ENCODE measurements around the gene FAM169A.
"Not testable (repeated sequence)": the region's sequence is repeated elsewhere in the genome, so short reads cannot be mapped to it uniquely, and the experiment has no call there.

FAM169A gene

GRCh38 chr5:74866596-74867162 is 492 bp upstream of the FAM169A start:
- DNase-seq: no peak

DNA sequence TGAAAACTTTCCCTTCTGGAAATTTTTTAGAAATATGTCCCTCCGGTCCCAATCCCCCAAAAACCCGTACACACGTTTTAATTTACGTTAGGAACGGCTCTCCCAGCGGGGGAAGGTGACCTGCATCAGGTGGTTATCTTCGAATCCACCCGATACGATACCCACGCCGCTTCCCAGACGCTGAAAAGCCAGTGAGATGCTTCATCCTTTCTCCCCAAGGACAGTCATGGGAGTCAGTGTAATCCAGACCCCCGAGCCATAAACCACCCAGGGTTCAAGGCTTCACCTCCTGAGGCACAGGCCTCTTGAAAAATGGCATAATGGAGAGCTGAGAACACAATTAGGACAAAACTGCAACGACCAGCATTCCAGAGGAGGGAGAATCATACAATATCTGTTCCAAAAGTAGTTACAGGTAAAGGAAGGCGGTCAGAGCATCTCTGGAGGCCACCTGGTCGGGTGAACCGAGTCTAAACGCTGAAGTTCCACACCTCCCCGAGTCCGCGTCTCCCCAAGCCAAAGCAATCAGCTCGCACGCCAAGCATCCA is 857 bp downstream of the FAM169A start:
- DNase-seq: no peak

DNA sequence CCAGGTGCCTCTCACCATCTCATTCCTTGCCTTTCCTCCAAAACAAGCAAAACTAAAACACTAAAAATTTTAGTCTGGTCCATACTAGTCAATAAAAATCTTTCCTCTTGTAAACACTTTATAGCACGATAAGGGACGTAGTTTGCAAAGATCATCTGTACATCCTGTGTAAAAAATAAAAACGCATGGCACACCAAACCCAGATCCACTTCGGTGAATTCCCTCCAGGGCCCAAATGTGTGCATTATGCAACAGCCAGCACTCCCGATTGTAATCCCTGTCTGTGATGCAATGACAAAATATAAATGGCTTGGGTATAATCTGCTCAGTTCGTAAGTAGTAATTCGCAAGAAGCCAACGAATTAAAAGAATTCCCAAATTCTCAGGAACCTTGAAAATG is 1.4 kb downstream of the FAM169A start:
- no peak for DNase-seq

GRCh38 chr5:74863726-74864125 is 2.5 kb downstream of the FAM169A start:
- DNase-seq: no peak

GRCh38 chr5:74862221-74862620 is 4.0 kb downstream of the FAM169A start:
- no peak for DNase-seq

DNA sequence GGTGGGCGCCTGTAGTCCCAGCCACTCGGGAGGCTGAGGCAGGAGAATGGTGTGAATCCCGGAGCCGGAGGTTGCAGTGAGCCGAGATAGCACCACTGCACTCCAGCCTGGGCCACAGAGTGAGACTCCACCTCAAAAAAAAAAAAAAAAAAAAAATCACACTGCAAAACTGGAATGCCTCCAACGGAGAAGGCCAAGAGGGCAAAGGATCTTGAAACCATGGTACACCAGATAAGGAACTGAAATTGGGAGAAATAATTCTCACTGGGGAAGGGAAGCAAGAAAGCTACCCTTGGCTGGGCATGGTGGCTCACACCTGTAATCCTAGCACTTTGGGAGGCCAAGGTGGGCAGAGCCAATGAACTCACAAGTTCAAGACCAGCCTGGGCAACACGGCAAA is 9.2 kb downstream of the FAM169A start:
- DNase-seq: not testable (repeated sequence)

- no peak for DNase-seq
Measured at GRCh38 chr5:74853256-74853655, 12.9 kb downstream of the FAM169A start.

- peak; percentile 36 for DNase-seq
Measured at GRCh38 chr5:74851684-74852353, 14.4 kb downstream of the FAM169A start.

- DNase-seq: no peak
Measured at GRCh38 chr5:74850789-74851425, 15.3 kb downstream of the FAM169A start.

- DNase-seq: no peak
Measured at GRCh38 chr5:74850030-74850429, 16.2 kb downstream of the FAM169A start.

GRCh38 chr5:74848553-74849025 is 17.6 kb downstream of the FAM169A start:
- DNase-seq: no peak

DNA sequence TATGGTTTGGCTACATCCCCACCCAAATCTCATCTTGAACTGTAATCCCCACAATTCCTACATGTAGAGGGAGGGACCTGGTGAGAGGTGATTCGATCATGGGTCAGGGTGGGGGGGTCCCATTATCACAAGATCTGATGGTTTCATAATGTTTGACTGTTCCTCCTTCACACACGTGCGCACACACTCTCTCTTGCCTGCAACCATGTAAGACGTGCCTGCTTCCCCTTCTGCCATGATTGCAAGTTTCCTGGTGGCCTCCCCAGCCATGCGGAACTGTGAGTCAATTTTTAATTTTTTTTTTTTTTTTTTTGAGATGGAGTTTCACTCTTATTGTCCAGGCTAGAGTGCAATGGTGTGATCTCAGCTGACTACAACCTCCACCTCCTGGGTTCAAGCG is 27.0 kb downstream of the FAM169A start:
- DNase-seq: no peak

DNA sequence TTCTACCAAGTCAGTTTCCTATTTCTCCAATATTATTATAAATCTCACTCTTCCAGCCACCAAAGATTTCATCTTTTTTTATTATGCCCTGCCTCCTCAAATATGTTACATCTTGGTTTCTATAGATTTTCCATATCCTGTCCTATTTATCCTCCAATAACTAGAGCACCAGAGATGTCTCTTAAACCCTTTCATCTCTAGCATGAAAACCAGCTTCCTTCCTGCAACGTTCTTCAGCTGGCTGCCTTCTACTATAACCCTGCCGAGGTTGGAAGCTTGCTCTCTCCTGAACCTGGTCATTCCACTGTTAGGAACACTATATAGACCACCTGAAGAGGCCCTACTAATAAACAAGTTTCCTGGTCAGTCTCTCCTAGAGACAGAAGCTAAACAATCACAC is 27.9 kb downstream of the FAM169A start:
- no peak for DNase-seq

GRCh38 chr5:74837115-74837514 is 29.1 kb downstream of the FAM169A start:
- DNase-seq: no peak

GRCh38 chr5:74833537-74834266 is 32.5 kb downstream of the FAM169A start:
- no peak for DNase-seq

DNA sequence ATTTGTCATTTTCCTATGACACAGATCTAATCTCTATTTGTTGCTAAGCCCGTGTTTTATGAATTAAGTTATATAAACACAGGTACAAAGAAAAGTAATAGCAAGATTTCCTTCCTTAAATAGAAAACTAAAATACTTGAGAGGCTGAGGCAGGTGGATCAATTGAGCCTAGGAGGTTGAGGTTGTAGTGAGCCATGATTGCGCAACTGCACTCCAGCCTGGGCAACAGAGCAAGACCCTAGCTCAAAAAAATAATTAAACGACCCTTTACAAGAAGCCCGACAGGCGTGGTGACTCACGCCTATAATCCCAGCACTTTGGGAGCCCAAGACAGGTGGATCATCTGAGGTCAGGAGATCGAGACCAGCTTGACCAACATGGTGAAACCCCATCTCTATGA is 36.8 kb downstream of the FAM169A start:
- DNase-seq: no peak

- no peak for DNase-seq
Measured at GRCh38 chr5:74822288-74822687, 43.9 kb downstream of the FAM169A start.

GRCh38 chr5:74816875-74817274 is 49.3 kb downstream of the FAM169A start:
- no peak for DNase-seq

DNA sequence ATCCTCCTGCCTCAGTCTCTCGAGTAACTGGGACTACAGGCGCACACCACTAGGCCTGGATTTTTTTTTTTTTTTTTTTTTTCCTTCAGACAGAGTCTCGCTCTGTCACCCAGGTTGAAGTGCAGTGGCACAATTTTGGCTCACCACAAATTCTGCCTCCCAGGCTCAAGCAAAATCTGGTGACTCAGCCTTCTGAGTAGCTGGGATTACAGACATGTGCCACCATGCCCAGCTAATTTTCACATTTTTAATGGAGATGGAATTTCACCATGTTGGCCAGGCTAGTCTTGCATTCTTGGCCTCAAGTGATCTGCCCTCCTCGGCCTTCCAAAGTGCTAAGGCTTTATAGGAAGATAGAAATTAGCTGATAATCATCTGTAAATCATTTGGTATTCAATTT is 55.3 kb downstream of the FAM169A start:
- DNase-seq: no peak

DNA sequence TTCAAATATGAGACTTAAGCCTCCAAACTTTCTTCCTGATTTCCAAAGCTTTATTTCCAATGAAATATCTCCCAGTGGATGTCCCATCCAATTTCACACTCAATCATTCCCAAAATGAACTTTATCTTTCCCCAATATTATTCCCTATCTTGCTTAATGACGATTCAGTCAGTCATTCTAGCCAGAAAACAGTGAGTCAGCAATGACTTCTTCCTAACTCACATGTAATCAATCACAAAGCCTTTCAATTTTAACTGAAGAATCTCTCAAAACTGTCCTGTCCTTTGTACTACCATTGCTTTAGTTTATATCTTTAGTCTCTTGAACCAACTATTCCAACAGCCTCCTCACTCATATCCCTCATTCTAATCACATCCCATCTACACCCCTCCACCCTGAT is 64.2 kb downstream of the FAM169A start:
- no peak for DNase-seq

DNA sequence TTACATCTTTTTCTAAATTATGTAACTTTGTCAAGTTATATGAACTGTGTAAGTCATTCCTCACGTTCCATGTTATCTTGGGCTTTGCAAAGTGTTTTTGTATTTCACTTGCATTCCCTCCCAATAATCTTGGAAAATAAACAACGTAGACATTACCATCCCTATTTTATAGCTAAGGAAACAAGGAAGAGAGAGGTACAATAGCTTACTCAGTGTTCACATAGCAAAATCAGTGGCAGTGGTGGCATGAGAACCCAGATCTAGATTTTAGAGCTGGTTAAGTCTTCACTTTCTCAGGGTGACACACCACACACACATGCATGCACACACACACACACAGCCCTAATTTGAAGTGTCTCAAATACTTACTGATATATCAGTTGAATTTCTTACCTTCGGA is 65.0 kb downstream of the FAM169A start:
- DNase-seq: no peak

- no peak for DNase-seq
Measured at GRCh38 chr5:74798977-74799911, 66.9 kb downstream of the FAM169A start.
